HG02885 (cell line): ENCODE data around the gene WDR7.

Experiments
- ATAC-seq: cut with Tn5 transposase; IDR thresholded peaks from one replicate; pipeline ENCODE4 v1.9.1; 2021; ENCODE audit warnings: mild to moderate bottlenecking; ENCODE audit not compliant: unreplicated experiment, poor library complexity

Gene WDR7

DNA sequence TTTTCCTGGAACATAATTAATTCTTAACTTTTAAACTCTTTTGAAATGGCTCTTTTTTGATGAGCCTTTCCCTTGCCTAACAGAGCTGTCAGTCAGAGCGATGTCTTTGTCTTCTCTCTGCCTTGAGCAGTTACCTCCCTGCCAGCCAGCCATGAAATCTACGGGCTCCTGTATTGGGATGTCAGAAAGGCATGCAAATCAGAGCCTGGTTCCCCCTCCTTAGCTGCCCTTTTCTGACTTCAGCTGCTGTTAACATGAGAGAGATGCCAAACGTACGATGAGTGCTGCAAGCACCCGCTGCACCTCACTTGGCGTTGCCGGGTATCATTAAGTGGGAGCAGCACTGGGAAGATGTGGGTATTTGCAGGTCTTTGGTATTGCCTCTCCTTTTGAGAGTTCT is 364.3 kb downstream of the WDR7 start:
- ATAC-seq, result no peak

DNA sequence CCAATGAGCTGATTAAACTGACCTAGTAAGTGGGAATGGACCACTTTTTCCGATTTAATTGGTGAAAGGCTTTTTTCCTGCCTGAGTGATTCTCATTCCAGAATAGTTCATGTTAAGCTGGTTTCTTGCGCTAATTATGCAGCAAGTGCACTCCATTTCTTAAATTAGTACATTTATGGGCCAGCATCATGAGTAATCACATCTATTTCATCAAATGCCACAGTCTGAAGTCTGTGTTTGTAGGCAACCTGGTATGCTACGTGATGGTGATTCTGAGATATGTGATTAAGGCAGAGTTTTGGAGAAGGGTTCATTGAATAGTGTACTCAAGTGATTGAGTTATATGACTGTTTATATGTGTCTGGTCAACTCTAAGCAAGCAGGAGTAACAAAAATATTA is 367.7 kb downstream of the WDR7 start:
- ATAC-seq, result no peak

DNA sequence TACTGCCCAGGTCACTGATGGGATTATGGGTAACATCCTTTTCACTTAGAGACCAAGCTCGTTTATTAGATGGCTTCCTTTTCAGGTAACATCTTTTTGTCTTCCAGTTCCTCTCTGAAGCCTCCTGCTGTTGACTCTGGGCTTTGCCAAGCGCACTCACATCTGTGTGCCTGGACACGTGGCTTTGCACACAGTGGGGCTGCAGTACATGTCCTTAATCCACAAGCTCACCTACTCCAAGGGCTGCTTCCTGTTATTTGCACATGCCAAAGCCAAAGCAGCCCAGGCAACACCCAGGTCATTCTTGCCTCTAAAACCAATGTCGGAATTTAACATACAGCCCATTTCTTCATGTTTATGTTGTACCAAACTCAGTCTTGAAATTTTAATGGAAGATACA is 371.6 kb downstream of the WDR7 start:
- no peak for ATAC-seq

DNA sequence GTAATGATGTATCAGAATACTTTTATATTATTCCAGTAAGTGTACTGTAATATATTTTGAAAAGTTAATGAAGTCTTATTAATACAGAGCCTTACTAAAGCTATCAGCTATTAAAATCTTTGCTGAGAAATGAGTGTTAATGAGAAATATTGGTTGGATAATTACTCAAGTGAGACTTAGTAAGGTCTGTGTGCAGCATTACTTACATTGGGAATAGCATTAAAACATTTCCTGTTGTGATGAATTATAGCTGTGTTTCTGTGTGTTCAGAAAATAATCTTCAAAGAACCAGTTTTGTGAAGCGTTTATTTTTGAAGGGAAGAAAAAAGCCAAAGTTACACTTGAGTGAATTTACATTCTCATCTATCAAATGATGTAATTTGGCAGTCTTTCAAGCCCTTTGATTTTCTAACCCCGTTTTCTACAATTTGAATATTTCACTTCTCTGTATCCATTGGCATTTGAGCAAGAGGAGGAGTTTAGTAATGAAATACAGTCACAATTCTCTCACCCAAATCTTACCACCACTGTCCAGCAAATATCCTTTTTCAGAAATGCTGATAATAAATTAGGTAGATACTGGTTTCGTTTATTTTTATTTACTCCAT is 372.2 kb downstream of the WDR7 start:
- ATAC-seq, result peak; percentile 76

DNA sequence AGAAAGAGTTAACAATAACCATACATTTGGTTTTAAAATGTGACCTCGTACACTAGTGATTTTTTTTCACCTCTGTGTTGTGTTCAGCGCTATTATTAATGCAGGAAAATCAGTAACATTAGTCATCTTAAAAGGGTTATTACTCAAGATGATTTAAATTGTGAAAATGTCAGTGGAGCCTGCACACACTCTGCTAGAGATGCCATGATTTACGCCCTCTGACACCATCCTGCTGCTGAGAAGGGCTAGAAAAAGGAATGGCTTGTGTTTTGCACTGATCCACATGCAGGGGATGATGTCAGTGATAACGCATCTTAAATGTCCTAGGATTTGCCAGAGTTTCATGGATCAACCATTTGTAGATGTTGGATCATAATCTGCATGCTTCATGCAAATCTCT is 374.4 kb downstream of the WDR7 start:
- no peak for ATAC-seq

DNA sequence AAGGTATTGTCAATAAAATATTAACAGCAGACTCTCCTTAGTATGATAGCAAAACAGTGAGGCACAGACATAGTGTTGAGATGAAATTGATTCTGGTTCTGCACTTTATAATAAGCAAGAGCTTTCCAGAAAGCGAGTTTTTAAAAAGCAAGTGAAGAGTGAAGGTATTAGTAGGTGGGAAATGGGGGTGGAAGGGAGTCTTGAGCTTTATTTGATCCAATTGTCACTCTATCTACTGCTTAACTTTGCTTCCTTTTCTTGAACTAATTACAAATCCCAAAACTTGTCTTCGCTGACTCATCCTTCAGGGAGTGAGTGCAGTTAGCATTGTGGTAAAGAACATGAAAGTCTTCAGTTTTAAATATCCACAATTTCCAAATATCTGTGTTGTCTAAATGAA is 375.2 kb downstream of the WDR7 start:
- ATAC-seq, result no peak

DNA sequence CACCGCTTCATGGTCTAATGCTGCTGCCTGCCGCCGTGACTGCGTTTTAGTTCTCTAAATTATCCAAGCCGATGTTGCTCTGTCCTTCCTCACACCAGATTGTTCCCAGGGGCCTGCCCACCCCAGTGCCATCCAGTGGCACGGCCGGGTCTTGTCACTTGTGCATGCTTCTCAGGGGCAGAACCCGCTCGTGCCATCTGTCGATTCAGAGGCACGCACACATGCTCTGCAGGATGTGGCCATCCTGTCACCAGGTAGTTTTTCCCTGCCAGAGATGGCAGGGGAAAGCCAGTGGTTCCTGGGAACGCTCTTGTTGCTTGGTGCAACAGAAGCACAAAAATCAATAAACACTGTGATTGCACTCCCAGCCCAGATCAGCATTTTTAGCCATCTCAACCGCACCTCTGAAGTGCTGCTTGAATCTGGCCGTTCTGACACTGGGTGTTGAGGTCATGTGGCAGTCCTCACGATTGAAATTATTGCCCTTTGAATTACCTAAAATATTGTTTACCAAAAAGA is 376.1 kb downstream of the WDR7 start:
- ATAC-seq, result no peak

DNA sequence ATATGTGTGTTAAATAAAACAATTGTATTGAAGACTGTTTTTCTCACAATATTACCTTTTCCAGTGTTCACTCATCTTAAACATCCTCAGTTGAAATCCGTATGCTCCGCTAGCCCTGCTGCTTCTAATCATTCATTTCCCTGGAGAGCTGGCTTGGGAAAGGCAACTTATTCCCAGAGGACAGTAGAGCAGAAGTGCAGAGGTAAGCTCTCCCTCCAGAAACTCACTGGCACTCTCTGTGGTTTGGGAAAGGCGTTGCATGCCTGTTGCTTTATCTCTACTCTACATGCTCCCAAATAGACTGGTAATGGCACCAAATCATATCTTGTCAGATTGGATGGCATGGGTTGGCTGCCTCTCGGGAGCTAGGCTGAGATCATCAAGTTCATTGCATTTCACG is 378.6 kb downstream of the WDR7 start:
- ATAC-seq, result no peak

DNA sequence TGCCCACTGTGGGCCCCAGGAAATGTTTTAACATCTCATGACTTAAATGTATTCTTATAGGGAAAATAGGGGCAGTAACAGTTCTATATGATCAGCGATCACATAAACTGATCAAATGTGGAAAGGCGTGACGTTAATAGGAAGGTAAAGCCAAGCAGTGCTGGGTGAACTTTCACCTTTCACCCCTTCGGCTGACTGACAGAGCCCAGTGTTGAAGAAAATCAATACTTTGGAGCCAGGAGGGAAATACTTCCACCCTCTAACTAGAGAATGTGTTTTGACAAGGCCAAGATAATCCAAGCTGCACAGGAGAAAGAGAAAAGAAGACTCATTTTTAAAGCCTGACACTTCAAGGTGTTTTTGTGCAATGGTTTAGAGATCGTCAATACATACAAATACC is 379.3 kb downstream of the WDR7 start:
- no peak for ATAC-seq

DNA sequence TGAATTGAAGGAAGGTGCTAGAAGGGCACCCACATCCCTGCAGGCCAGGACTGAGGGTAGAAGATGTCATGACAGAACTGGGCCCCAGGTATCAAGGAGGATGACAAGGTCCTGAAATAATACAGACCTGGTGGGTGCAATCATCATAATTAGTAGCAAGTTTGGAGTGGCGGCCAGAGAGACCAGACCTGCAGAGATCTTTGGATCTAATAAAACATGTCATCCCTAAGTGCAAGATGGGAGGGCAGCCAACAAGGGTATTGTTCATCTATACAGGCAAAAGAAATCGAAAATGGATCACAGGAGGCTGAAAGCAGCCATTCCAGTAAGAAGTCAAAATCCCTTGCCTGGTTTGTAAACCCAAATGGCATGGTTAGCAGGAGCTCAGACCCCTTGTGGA is 384.4 kb downstream of the WDR7 start:
- no peak for ATAC-seq

DNA sequence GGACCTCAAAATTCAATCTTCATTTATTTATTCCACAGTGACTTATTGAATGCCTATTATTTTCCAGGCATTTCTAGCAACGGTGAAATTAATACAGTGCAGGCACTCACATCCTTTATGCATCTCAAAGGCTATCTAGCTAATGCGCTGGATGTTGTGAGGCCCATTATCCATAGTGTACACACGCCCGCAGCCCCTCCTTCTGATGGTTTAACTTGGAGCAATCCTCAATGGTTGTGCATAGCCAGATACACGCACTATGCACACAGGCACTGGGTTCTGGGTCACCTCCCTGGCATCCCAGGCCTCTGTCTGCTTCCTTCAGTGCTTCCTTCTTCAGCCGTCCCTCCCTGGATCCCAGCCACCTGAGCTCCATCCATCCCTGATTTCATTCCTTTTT is 387.2 kb downstream of the WDR7 start:
- ATAC-seq, result no peak

DNA sequence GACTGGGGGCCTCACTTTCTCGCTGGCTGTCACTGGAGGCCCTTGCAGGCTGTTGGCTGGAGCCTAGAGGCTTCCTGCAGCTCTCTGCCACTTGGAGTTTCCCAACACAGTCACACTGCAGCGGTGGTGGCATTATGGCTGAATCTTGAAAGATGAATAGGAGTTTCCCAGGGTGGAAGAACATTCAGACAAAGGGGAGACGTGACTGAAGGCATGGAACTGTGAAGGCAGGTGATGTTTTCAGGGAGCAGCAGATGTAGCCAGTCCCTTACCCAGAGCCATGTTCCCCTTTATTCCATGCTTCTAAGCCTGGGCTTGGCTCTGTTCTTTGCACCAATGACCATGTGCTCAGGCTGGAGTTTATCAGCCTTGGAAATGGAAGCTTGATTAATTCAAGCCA is 389.0 kb downstream of the WDR7 start:
- ATAC-seq, result no peak

DNA sequence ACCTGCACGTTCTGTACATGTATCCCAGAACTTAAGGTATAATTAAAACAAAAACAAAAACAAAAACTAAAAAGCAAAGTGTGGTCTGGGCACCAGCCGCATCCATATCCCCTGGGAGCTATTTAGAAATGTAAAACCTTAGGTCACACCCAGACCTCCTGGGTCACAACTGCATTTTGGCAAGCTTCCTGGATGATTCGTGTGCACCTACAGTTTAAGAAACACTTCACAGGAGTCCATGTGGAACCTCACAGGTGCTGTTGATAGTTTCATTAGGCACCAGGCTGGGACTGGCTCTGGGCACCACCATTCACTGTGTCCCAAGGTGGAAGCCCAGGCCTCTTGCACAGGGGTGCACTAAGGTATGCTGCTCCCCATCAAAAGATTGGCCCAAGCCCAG is 392.1 kb downstream of the WDR7 start:
- no peak for ATAC-seq

DNA sequence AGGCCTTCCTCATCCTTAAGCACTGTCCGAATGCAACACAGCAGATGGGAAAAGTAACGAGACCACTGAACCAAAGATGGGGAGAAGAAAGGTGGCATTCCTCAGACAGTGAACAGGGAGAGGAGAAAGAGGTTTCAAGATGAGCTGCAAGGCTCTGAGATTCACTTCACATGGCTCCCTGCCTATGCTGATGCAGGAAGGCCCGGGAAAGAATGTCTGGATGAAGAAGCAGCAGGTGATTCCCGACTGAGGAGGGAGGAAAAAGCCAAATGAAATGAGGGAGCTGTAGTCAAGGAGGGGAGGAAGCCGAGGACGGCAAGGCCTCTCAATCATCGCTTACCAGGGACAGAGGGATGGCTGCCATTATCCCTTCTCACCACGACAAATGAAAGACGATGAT is 397.2 kb downstream of the WDR7 start:
- ATAC-seq, result no peak

DNA sequence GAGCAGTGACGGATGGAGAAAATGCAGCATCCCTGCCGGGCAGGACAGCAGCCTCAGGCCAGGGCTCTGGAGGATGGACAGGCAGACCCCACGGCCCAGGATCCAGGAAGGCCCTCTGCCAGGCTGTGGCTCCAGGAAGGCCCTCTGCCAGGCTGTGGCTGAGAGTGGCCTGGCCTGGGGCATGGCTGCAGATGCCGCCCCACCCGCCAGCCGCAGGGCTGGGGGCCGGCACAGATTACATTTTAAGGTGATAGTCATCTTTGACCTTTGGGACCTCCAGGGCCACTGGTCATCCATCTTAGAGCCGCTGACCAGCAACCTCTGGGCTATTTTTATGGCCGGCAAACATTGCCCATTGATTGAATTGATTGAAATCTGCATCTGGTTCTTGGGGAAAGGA is 397.7 kb downstream of the WDR7 start:
- no peak for ATAC-seq

DNA sequence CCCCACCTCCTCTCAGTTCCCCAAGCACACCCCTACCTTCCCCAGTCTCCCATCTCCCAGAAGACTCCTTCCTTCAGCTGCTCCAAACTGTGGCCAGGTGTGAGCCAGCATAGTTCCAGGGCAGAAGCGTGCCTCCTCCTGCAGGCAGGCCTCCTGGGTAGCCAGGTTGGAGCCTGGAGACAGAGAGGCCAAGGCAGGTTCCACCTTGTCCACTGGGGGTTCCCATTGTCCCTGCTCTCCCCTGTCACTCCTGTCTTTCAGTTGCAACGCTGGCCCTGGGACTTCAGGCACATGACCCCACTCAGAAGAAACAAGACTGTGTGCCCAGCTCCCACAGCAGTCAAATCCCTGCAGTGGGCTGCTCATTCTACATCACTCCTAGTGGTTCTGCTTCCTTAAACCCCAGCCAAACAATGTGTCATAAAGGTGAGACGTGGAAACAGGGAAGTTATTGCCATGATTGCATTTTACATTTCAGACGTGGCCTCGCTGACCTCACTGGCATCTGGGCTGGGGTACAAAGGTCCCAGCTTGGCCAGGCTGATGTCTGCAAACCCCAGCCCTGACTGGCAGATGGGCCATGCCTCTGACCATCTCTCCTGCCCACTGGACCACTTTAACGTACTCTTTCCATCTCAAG is 399.3 kb downstream of the WDR7 start:
- no peak for ATAC-seq

DNA sequence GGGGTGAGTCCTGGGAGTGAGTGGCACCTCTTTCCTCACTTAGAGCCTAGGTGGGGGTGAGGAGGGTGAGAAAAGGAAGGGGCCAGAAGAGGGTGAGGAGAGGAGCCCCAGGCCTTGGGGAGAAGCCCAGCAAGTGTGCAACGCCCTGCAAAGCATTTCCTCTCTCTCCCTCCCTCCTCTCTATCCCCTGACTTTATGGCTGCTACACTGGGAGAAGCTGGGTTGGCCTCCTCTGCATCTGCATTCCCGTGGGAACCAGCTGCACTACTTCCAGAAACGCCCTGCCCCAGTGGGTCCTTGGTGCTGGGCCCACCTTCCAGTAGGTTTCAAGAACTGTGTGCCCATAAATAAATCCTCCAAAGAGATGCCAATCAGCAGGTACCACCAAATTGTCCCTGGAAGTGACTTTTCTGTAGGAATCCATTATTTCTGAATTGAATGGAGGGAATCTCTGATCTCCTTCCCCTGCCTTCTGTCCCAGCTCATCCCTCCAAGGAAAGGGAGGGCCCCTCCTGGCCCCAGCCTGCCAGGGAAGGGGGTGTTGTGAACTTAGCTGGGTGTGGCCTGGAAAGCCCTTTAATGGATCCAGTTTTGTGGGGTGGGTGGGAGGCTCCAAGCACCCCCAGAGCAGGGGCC is 400.0 kb downstream of the WDR7 start:
- no peak for ATAC-seq

DNA sequence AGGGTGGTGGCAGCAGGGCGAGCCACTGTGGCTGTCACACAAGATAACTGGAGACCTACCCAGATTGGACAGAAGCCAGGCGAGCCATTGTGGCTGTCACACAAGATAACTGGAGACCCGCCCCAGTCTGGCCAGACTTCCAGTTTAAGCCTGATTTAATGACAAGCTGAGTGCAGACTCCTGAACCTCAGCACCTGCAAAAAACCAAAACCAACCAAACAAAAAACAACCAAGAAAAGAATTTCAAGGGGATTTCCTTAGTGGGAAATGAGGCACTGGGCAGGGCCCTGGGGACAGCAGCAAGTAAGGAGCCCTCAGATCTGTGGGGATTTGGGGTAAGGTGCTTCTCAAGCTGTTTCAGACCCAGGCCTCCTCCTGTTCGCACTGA is 400.5 kb downstream of the WDR7 start:
- peak; percentile 64 for ATAC-seq

DNA sequence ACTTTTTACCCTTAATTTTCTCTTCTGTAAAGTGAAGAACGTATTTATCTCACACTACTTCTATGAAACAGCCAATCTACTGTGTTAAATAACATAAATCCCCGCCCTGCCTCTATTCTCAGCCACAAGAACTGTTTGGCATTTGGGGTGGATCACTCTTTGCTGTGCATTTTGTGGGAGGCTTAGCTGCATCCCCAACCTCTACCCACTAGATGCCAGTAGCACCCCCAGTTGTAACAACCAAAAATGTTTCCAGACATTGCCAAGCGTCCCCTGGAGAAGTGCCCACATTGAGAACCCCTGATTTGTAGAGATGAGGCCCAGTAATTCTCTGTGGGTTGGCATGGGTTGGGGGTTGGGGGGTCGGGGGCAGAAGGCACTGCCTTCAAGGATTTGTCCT is 401.0 kb downstream of the WDR7 start:
- ATAC-seq, result peak; percentile 41

DNA sequence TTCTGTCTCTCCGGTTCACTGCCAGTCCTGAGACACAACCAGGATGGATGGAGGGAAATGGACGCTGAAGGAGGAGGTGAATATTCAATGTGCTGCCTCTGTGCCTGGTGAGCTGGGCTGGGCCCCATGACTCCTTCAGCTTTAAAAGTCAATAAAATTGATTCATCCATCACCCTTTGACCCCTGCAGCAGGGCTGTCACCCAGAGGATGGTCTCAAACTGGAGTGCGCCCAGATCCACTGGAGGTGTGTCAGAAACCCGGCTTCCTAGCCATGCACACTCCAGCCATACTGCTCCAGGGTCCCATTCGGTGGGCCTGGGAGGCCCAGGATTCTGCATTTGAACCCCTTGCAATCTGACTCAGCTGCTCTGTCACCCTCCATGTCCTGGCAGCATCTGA is 401.6 kb downstream of the WDR7 start:
- no peak for ATAC-seq

DNA sequence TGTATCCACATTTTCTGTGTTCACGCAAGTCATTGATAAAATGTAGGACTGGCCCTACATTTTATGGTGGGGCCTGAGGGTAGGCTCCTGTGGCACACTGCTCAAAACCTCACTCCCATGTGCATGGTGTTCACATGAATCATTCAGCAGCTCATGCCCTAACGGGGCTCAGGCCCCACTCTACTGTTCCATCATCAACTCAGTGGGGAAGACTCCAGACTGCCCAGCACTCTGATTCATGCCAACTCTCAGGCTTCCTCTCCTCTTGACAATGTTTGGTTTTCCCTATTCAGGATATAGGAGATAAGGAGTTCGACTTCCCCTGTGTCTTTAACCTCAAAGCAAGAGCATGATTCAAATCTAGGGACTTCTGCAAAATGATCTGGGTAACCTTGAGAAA is 403.7 kb downstream of the WDR7 start:
- no peak for ATAC-seq

DNA sequence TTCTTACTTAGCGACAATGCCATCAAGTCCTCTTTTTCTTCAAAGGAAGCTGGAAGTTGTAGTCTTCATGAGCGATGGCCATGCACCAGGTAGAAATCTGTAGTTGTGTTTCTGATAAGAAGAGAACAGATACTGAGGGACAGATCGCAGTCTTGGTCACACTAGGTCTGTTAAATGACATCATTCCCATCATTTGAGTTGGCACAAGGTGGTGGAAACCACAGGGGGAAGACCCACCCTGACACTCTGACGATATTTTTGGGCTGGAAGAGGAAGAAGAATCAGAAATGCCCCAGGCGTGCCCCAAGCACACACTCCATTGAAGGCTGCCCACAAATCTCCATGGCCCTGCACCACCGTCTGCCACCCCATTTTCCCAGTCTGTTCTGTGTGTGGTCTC is 406.7 kb downstream of the WDR7 start:
- ATAC-seq, result peak; percentile 73
